ENCODE measurements around the gene LHFPL2. TPM values are rescaled to one million over a fixed set of nuclear protein-coding genes. Genes with fewer than 3 reads are reported as not detected.

Gene LHFPL2
- polyA plus RNA-seq, 3 donors = 3.7 to 11.6 (median 7.3) TPM

- H3K4me3 ChIP-seq (replicated peaks in 1 of 3; ENCODE audit: low read depth in 2 of 3, low read length in 3 of 3) = no peak overlapping the region
- Mint-ChIP-seq H3K27ac (peak overlapping the region in 2 of 7 donors; percentile 25 to 47), H3K9me3 (no peaks in the 10 kb centered on the region), H3K4me3 (peak overlapping the region in 1 of 2 donors; percentile 20), H3K36me3 (peaks cover 32 to 46% of the 10 kb centered on the region in 2 donors), H3K4me1 (peaks cover 80% of the 10 kb centered on the region), H3K27me3 (ENCODE audit: low read depth in 3 of 3) (peaks cover 0 to 3% (median 0%) of the 10 kb centered on the region in 3 donors)
- no peak overlapping the region for H2AFZ ChIP-seq (ENCODE audit: insufficient read depth, low read depth, low read length, poor library complexity, severe bottlenecking)
- TF ChIP-seq CTCF (IDR thresholded peaks at IDR 0.05) = no peak
- peaks cover 41% of the 10 kb centered on the region for H3K79me2 ChIP-seq (ENCODE audit: insufficient read depth, low read length)
- no peak overlapping the region for H3K4me2 ChIP-seq (replicated peaks; ENCODE audit: extremely low read depth, low read length, poor library complexity, severe bottlenecking)
- 90% methylated on average over 7 of the region's 10 CpGs for WGBS (ENCODE audit: insufficient coverage)
- H3K27me3 ChIP-seq (ENCODE audit: control insufficient read depth in 2 of 2, insufficient read depth in 2 of 2, low read length in 2 of 2) = no peaks in the 10 kb centered on the region
- no peak overlapping the region for H3K27ac ChIP-seq (ENCODE audit: low read depth in 1 of 2, low read length in 2 of 2)
- no peaks in the 10 kb centered on the region for H3K9me3 ChIP-seq (replicated peaks in 1 of 2; ENCODE audit: control insufficient read depth in 1 of 2, insufficient read depth in 1 of 2, low read length in 2 of 2)
- H3K4me1 ChIP-seq (ENCODE audit: control insufficient read depth in 1 of 2, insufficient read depth in 2 of 2, low read length in 2 of 2) = peaks cover 57 to 60% of the 10 kb centered on the region in 2 donors
- no peak overlapping the region for H3K9ac ChIP-seq (ENCODE audit: insufficient read depth, low read length, poor library complexity, severe bottlenecking)
- H3K36me3 ChIP-seq (replicated peaks in 1 of 2; ENCODE audit: control insufficient read depth in 1 of 2, insufficient read depth in 2 of 2, low read length in 2 of 2) = peaks cover 0 to 10% of the 10 kb centered on the region in 2 donors
- DNase-seq = no peak
- peaks cover 21% of the 10 kb centered on the region for H4K20me1 ChIP-seq (ENCODE audit: insufficient read depth, low read length)
- intact Hi-C loops (cut with micrococcal nuclease) = no loop called here
These were observed 143.6 kb downstream of the LHFPL2 start for GRCh38 chr5:78504704-78505677.

- Histone ChIP-seq H3K79me2 (ENCODE audit: insufficient read depth, low read length) (peaks cover 42% of the 10 kb centered on the region), H3K27me3 (ENCODE audit: control insufficient read depth in 2 of 2, insufficient read depth in 2 of 2, low read length in 2 of 2) (no peaks in the 10 kb centered on the region), H4K20me1 (ENCODE audit: insufficient read depth, low read length) (peaks cover 22% of the 10 kb centered on the region), H3K27ac (ENCODE audit: low read depth in 1 of 2, low read length in 2 of 2) (no peak overlapping the region), H3K4me2 (replicated peaks; ENCODE audit: extremely low read depth, low read length, poor library complexity, severe bottlenecking) (no peak overlapping the region), H3K4me1 (ENCODE audit: control insufficient read depth in 1 of 2, insufficient read depth in 2 of 2, low read length in 2 of 2) (peaks cover 50 to 53% of the 10 kb centered on the region in 2 donors), H3K4me3 (replicated peaks in 1 of 3; ENCODE audit: low read depth in 2 of 3, low read length in 3 of 3) (no peak overlapping the region), H2AFZ (ENCODE audit: insufficient read depth, low read depth, low read length, poor library complexity, severe bottlenecking) (no peak overlapping the region), H3K9me3 (replicated peaks in 1 of 2; ENCODE audit: control insufficient read depth in 1 of 2, insufficient read depth in 1 of 2, low read length in 2 of 2) (no peaks in the 10 kb centered on the region), H3K36me3 (replicated peaks in 1 of 2; ENCODE audit: control insufficient read depth in 1 of 2, insufficient read depth in 2 of 2, low read length in 2 of 2) (peaks cover 0 to 10% of the 10 kb centered on the region in 2 donors), H3K9ac (ENCODE audit: insufficient read depth, low read length, poor library complexity, severe bottlenecking) (no peak overlapping the region)
- 57% methylated on average over 1 of the region's 4 CpGs for WGBS (ENCODE audit: insufficient coverage)
- peaks cover 0 to 2% (median 0%) of the 10 kb centered on the region in 3 donors for H3K27me3 Mint-ChIP-seq (ENCODE audit: low read depth in 3 of 3)
- H3K27ac Mint-ChIP-seq = peak overlapping the region in 1 of 7 donors; percentile 47
- H3K4me3 Mint-ChIP-seq = no peak overlapping the region
- DNase-seq = no peak
- H3K9me3 Mint-ChIP-seq = no peaks in the 10 kb centered on the region
- TF ChIP-seq CTCF (IDR thresholded peaks at IDR 0.05) = no peak
- peaks cover 77% of the 10 kb centered on the region for H3K4me1 Mint-ChIP-seq
- intact Hi-C loops (cut with micrococcal nuclease) = no loop called here
- peaks cover 36 to 52% of the 10 kb centered on the region in 2 donors for H3K36me3 Mint-ChIP-seq
These were observed 144.5 kb downstream of the LHFPL2 start for GRCh38 chr5:78503958-78504653.

Data from CD14-positive monocyte (primary cell).